ENCODE data around the gene LTO1.

GRCh38 chr11:69695581-69695980 is 20.4 kb upstream of the LTO1 start:
- no peak for TF ChIP-seq CTCF (IDR thresholded peaks at IDR 0.05)
- TF ChIP-seq POLR2A (IDR thresholded peaks at IDR 0.05; ENCODE audit: low read depth), result no peak
- TF ChIP-seq POLR2AphosphoS5 (IDR thresholded peaks at IDR 0.05), result no peak
